ENCODE data around the gene LIPM. TPM values are rescaled to one million over a fixed set of nuclear protein-coding genes. Genes with fewer than 3 reads are reported as not detected.

LIPM gene
- total RNA-seq, 1 donor from 2014 or later = not detected

DNA sequence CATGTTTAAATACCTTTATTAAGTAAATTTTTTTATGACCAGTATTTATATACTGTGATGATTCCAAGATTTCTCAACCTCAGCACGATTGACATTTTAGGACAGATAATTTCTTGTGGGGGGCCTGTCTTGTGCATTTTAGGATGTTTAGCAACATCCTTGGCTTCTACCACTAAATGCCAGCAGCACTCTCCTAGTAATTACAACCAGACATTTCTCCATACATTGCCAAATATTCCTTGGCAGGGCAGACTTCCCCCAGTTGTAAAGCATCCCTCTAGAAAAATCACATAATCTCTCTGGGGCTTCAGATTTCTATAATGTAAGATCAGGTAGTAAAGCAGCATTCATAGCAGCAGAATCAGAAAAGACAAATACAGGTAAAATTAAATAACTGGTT lies 7.8 kb upstream of the LIPM start:
- ATAC-seq (ENCODE audit: poor library complexity) (no peak), DNase-seq (no peak)
- intact Hi-C loops (cut with DNase I) = loop anchor here (10.0 kb wide), 1 partner anchor 100 kb away; no protein-coding TSS in a partner anchor

DNA sequence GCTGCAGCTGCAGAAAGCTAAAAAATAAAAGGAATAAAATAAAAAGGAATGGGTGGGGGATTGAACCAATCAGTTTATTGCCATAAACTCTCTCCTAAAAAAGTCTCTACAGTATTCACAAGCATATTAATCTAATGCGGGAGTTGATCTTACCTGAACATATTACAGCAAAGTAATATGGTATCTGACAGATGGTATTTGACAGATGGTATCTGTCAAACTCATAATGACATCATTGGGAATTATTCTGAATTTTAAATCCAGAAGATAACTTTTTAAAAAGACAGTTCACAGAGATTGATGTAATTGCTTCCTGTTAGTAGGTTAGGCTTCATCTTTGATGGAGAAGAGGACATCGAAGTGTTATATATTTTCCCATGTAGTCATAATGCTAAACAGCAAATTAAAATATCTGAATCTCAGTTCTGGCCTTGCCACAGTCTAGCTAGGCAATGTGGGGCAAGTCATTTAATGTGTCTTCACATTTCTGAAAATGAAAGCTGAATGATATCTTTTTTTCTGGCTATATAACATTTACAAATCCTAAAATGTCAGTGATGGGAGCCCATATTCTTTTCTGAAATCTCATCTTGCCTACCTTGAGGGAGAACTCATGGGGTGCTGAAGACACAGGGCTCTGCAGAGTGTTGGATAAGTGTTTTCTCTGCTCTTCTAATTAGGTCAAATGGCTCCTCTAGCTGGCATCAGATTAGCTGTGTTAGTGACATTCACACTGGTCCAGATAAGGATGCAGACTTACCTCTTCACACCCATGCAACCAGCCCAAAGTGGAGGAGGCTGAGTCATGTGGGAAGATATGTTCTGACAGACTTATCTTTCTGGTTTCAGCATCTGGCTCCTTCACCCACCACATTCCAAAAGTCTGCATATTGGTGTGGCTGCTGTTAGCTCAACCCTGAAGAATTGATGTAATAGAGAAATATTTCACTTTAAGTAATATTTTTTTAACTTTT lies 2.1 kb upstream of the LIPM start:
- no peak for DNase-seq
- ATAC-seq (ENCODE audit: poor library complexity) = no peak
- intact Hi-C loops (cut with DNase I) = no loop called here

GRCh38 chr10:88803641-88804040 lies 1.1 kb downstream of the LIPM start:
- no peak for ATAC-seq (ENCODE audit: poor library complexity)
- DNase-seq = no peak
- intact Hi-C loops (cut with DNase I) = no loop called here

DNA sequence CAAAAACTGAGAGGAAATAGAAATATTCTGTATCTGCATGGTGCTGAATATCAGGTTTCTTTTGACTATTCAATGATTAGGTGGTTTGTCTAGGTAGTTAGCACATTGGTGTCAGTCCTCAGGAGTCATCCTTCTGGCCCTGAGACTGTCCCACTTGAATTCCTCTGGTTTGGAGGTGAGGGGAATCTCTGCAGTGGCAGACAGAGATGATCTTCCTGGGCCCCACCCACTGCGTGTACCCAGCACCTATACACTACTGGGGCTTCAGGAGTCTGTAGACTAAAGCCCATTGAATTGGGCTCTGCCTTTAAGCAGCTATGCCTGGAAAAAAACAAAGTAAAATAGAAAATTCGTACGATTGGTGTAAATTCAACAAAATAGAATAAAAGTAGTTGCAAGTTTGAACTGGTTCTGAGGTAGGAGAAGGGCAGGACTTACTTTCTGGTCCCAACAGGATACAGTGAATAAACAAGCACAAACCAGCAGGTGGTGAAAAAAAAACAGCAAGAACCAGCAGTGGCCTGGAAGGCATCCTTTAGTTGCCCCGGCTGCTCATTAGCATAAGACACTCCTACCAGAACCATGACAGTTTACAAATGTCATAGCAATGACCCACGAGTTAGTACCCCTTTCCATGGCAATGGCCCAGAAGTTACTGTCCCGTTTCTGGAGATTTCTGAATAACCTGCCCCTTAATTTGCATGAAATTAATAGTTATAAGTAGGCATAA lies 1.7 kb downstream of the LIPM start:
- DNase-seq (no peak), ATAC-seq (ENCODE audit: poor library complexity) (no peak)
- intact Hi-C loops (cut with DNase I) = no loop called here

DNA sequence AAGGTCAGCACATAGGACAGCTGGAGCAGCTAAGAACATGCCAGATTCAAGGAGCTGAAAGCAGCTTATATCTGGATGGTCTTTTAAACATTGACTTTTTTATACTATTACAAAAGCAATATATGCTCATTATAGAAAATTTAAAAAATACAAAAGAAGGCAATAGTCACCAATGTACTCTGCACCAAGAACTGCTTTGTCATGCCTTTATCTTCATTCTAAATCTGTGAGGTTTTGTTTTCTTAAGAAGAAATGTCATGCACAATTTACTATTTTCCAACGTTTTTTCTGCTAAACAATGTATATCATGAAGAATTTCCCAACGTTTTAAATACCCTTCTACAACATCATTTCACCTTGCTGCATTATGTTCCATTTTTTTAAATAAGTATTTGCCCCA lies 2.8 kb downstream of the LIPM start:
- intact Hi-C loops (cut with DNase I) = no loop called here
- ATAC-seq (ENCODE audit: poor library complexity) (no peak), DNase-seq (no peak)

GRCh38 chr10:88805924-88806323 lies 3.4 kb downstream of the LIPM start:
- DNase-seq (no peak), ATAC-seq (ENCODE audit: poor library complexity) (no peak)
- intact Hi-C loops (cut with DNase I) = no loop called here

DNA sequence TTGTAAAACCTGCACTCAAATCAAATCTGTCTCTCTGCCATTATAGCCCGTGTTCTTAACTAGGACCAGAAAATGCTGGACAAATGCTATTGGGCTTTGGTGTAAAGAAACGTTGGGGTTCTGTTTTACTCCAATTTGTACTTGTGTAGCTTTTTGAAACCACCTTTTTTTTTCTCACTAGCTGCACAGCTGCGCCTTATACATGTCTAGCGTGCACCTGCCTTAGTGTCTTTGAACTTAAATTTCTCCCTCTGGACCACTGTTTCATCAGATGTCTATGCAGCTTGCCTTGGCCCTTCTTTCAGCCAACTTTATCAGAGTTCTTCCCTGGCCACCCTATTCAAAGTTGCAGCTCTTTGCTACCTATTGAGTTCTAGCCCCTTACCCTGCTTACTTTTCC lies 7.1 kb downstream of the LIPM start:
- no peak for DNase-seq
- intact Hi-C loops (cut with DNase I) = no loop called here
- no peak for ATAC-seq (ENCODE audit: poor library complexity)

GRCh38 chr10:88810196-88810961 lies 7.8 kb downstream of the LIPM start:
- ATAC-seq (ENCODE audit: poor library complexity) (peak; percentile 53), DNase-seq (no peak)
- intact Hi-C loops (cut with DNase I) = no loop called here

- intact Hi-C loops (cut with DNase I) = no loop called here
- ATAC-seq (ENCODE audit: poor library complexity) (no peak), DNase-seq (no peak)
These were observed 10.7 kb downstream of the LIPM start for GRCh38 chr10:88813200-88813599.

- intact Hi-C loops (cut with DNase I) = no loop called here
- ATAC-seq (ENCODE audit: poor library complexity) = no peak
- no peak for DNase-seq
These were observed 16.8 kb downstream of the LIPM start for GRCh38 chr10:88819290-88819689.

DNA sequence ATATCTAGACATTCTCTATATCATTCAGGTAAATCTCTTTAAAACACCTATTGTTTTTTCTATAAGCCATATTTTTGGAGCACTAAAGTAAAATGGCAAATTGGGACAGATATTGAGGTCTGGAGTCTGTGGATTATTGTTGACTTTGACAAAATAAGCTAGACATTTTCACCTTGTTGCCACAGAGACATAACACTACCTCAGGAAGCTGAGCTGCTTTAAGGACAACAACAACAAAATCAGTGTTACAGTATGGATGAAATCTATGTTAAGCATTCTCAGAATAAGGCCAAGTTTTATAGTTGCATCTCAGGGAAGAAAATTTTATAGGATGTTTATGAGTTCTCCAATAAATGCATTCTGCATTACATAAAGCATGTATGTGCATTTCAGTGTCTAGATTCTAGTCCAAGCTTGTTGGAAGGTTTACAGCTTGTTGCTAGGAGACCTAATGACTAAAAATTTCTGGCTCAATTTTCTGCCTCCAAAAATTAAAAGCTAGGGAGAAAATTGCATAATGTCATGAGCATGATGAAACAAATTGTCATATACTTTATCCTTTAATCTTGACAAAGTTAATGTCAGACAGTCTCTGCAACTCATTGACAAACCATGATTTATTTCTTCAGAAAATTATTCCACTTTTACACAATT lies 18.3 kb downstream of the LIPM start:
- DNase-seq = no peak
- no peak for ATAC-seq (ENCODE audit: poor library complexity)
- intact Hi-C loops (cut with DNase I) = no loop called here

GRCh38 chr10:88826388-88826787 lies 23.9 kb downstream of the LIPM start:
- DNase-seq = no peak
- intact Hi-C loops (cut with DNase I) = no loop called here
- ATAC-seq (ENCODE audit: poor library complexity) = no peak

DNA sequence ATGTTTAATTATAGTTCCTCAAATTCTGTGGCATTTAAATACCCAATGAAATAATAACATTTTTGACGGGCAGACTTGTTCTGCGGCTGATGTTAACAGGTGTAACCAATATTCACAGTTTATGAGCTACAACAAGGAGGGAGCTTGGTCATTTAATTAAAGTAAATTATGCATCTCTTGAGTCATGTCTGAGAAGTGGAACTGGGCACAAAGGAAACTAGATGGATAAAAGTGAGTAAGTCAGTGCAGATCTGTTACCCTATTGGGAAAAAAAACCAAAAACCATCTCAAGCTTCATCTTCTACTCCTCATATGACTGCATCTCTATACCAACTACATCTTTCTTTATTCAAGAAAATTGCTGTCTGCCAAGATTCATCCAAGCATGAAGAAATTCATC lies 25.1 kb downstream of the LIPM start:
- intact Hi-C loops (cut with DNase I) = no loop called here
- ATAC-seq (ENCODE audit: poor library complexity) = no peak
- DNase-seq = no peak

DNA sequence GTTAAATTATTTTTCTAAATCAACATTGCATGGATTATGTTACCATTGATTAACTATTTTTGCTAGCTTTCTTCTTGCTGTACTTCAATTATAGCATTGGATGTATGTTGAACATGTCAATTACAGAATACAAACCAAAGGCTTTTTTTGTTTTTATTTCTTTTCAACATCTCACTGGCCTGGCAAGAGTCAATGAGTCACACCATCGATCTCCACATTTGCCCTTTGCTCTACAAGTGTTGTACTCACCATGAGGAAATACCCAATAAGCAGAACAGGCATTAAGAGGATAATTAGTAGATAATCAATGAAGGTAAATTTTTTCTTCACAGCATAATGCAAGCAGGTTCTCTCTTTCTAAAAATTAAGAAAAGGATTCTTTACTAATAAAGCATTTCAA lies 25.8 kb downstream of the LIPM start:
- intact Hi-C loops (cut with DNase I) = no loop called here
- ATAC-seq (ENCODE audit: poor library complexity) (no peak), DNase-seq (no peak)

GRCh38 chr10:88830643-88831268 lies 28.2 kb downstream of the LIPM start:
- ATAC-seq (ENCODE audit: poor library complexity) (no peak), DNase-seq (no peak)
- intact Hi-C loops (cut with DNase I) = loop anchor here (10.0 kb wide), 1 partner anchor 384 kb away; no protein-coding TSS in a partner anchor

DNA sequence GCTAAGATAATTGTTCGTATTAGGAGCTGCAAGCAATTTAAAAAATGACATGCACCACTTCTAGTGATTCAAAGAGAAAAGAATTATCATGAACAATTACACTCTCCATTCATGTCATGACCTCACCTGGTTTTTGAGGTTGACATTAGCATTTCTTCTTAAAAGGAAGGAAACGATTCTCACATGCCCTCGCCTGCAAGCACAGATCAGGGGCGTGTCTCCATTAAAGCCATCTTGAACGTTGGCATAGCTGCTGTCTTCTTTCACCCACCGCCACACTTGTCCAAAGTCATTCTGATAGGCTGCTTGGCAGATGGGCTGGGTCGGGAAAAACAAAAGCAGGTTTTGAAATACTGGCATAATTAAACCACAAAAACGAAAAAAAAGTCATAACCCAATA lies 29.2 kb downstream of the LIPM start:
- intact Hi-C loops (cut with DNase I) = loop anchor here (10.0 kb wide), 1 partner anchor 383 kb away; no protein-coding TSS in a partner anchor
- no peak for ATAC-seq (ENCODE audit: poor library complexity)
- no peak for DNase-seq

DNA sequence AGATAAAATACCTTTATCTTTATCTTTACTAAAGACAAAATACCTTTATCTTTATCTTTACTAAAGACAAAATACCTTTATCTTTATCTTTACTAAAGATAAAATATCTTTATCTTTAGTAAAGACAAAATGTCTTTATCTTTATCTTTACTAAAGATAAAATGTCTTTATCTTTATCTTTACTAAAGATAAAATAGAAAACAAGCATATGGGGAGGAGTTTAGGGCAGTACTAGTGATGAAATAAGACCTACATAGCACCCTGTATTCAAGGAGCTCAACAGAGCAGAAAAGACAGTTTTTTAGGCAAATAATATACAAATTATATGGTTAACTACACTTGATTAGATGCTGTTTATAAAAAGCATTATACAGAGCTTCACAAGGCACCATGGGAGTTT lies 29.8 kb downstream of the LIPM start:
- intact Hi-C loops (cut with DNase I) = loop anchor here (10.0 kb wide), 1 partner anchor 382 kb away; no protein-coding TSS in a partner anchor
- DNase-seq (no peak), ATAC-seq (ENCODE audit: poor library complexity) (no peak)

DNA sequence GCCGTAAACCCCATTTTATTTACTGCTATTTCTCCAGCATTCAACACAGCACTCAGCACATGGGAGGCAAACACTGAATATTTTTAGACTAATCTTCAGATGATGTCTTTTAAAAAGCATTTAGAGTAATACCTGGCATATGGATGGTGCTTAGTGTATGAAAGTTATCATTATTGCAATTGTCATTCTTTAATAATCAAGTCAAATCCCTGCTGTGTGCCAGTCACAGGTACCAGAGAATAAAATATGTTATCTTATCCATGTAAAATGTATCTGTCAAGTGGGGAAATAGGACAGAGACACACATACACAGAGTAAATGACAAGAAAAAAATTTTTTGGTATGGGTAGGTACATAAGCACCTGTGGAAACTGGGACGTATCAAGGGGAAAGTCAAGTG lies 30.6 kb downstream of the LIPM start:
- ATAC-seq (ENCODE audit: poor library complexity) = no peak
- DNase-seq = no peak
- intact Hi-C loops (cut with DNase I) = loop anchor here (10.0 kb wide), 1 partner anchor 382 kb away; no protein-coding TSS in a partner anchor
